WTC11 (cell line): ENCODE data around the gene RACK1. TPM values are rescaled to one million over a fixed set of nuclear protein-coding genes. Genes with fewer than 3 reads are reported as not detected.

Experiments used
- ATAC-seq: fragments of 200-7000 bp; cut with Tn5 transposase; 2 replicates; pipeline ENCODE4 v1.10.0; 2021; ENCODE audit warnings: mild to moderate bottlenecking, moderate library complexity
- CTCF ChIA-PET: fragments of 300-600 bp; sonication (Branson Sonifier 250); formaldehyde crosslinking; loops from one replicate; lab custom pipeline; 2021; ENCODE audit warnings: antibody characterized with exemption; lab: Charles Lee
- POLR2A ChIA-PET: fragments of 350-600 bp; sonication (Branson Sonifier 250); formaldehyde crosslinking; loops from one replicate; lab custom pipeline; 2021; ENCODE audit warnings: antibody characterized with exemption; lab: Charles Lee
- DNase-seq: peaks from one replicate; pipeline ENCODE4 v3.0.0; 2021; ENCODE audit warnings: low spot score
- H3K27ac Mint-ChIP-seq: 2 replicates; pipeline ENCODE4 v1.8.0; 2021; ENCODE audit warnings: mixed read lengths
- H3K27me3 Mint-ChIP-seq: 2 replicates; pipeline ENCODE4 v1.8.0; 2021; ENCODE audit warnings: low read depth, mild to moderate bottlenecking, moderate library complexity, mixed read lengths
- H3K36me3 Mint-ChIP-seq: 2 replicates; pipeline ENCODE4 v1.8.0; 2021; ENCODE audit warnings: mixed read lengths
- H3K4me1 Mint-ChIP-seq: 2 replicates; pipeline ENCODE4 v1.8.0; 2022; ENCODE audit warnings: mixed read lengths
- H3K4me3 Mint-ChIP-seq: 2 replicates; pipeline ENCODE4 v1.8.0; 2021; ENCODE audit warnings: mild to moderate bottlenecking, moderate library complexity, mixed read lengths
- H3K9me3 Mint-ChIP-seq: 2 replicates; pipeline ENCODE4 v1.8.0; 2021; ENCODE audit warnings: mixed read lengths
- CBFB ChIP-seq: sonication (generic); formaldehyde crosslinking; IDR thresholded peaks from 2 replicates; pipeline ENCODE4 v1.8.1; 2022; ENCODE audit warnings: mild to moderate bottlenecking, low read depth, missing genetic modification reagents
- CREM ChIP-seq: sonication (generic); formaldehyde crosslinking; IDR thresholded peaks from 2 replicates; pipeline ENCODE4 v1.8.1; 2022; ENCODE audit warnings: mild to moderate bottlenecking, missing genetic modification reagents, moderate library complexity
- ETV6 ChIP-seq: sonication (generic); formaldehyde crosslinking; IDR thresholded peaks from 2 replicates; pipeline ENCODE4 v1.8.1; 2022; ENCODE audit warnings: mild to moderate bottlenecking, missing genetic modification reagents
- FOXJ3 ChIP-seq: sonication (generic); formaldehyde crosslinking; IDR thresholded peaks from 2 replicates; pipeline ENCODE4 v1.9.0; 2021; ENCODE audit warnings: missing genetic modification reagents, mild to moderate bottlenecking, borderline replicate concordance
- FOXK1 ChIP-seq: sonication (generic); formaldehyde crosslinking; IDR thresholded peaks from 2 replicates; pipeline ENCODE4 v1.8.0; 2022; ENCODE audit warnings: mild to moderate bottlenecking, moderate library complexity, missing genetic modification reagents
- GTF2I ChIP-seq: fragments of 250-450 bp; sonication (Bioruptor Pico); conservative IDR thresholded peaks from 2 replicates; pipeline ENCODE4 v1.4.0; 2021; ENCODE audit warnings: mild to moderate bottlenecking
- HMGXB4 ChIP-seq: sonication (generic); formaldehyde crosslinking; IDR thresholded peaks from 2 replicates; pipeline ENCODE4 v1.8.1; 2023; ENCODE audit warnings: mild to moderate bottlenecking, moderate library complexity, missing genetic modification reagents
- JUN ChIP-seq: sonication (generic); formaldehyde crosslinking; IDR thresholded peaks from 2 replicates; pipeline ENCODE4 v1.8.0; 2023; ENCODE audit warnings: mild to moderate bottlenecking, missing genetic modification reagents
- KAT7 ChIP-seq: sonication (generic); formaldehyde crosslinking; IDR thresholded peaks from 2 replicates; pipeline ENCODE4 v1.8.1; 2023; ENCODE audit warnings: missing genetic modification reagents, mild to moderate bottlenecking, borderline replicate concordance
- NFE2L1 ChIP-seq: sonication (generic); formaldehyde crosslinking; IDR thresholded peaks from 2 replicates; pipeline ENCODE4 v1.8.1; 2023; ENCODE audit warnings: missing genetic modification reagents
- NR3C1 ChIP-seq: sonication (generic); formaldehyde crosslinking; conservative IDR thresholded peaks from 2 replicates; pipeline ENCODE4 v1.8.1; 2023; ENCODE audit warnings: low read depth, mild to moderate bottlenecking, missing genetic modification reagents
- SMAD3 ChIP-seq: sonication (generic); formaldehyde crosslinking; IDR thresholded peaks from 2 replicates; pipeline ENCODE4 v1.8.0; 2022; ENCODE audit warnings: missing genetic modification reagents, mild to moderate bottlenecking, borderline replicate concordance
- TEAD1 ChIP-seq: sonication (generic); formaldehyde crosslinking; IDR thresholded peaks from 2 replicates; pipeline ENCODE4 v1.8.0; 2022; ENCODE audit warnings: mild to moderate bottlenecking, missing genetic modification reagents
- TEAD4 ChIP-seq: sonication (generic); formaldehyde crosslinking; IDR thresholded peaks from 2 replicates; pipeline ENCODE4 v1.8.0; 2022; ENCODE audit warnings: mild to moderate bottlenecking, missing genetic modification reagents
- ZNF281 ChIP-seq: sonication (generic); formaldehyde crosslinking; IDR thresholded peaks from 2 replicates; pipeline ENCODE4 v1.8.0; 2023; ENCODE audit warnings: mild to moderate bottlenecking, missing genetic modification reagents
- ZNF396 ChIP-seq: fragments of 250-450 bp; sonication (Bioruptor Pico); IDR thresholded peaks from 2 replicates; pipeline ENCODE4 v1.8.0; 2021; ENCODE audit warnings: mild to moderate bottlenecking, moderate library complexity, borderline replicate concordance
- total RNA-seq: library from RNA; stranded (reverse); gene quantifications from 3 replicates; pipeline ENCODE4 v1.2.3, GENCODE V29; 2021
- TF ChIP-seq, protein P1 (sequence below): sonication (generic); formaldehyde crosslinking; IDR thresholded peaks from 2 replicates; pipeline ENCODE4 v1.8.1; 2022; ENCODE audit warnings: low read depth, mild to moderate bottlenecking, moderate library complexity, missing genetic modification reagents, borderline replicate concordance
- TF ChIP-seq, protein P2 (sequence below): sonication (generic); formaldehyde crosslinking; IDR thresholded peaks from 2 replicates; pipeline ENCODE4 v1.8.1; 2022; ENCODE audit warnings: mild to moderate bottlenecking, moderate library complexity, missing genetic modification reagents
- TF ChIP-seq, protein P3 (sequence below): fragments of 250-450 bp; sonication (Bioruptor Pico); IDR thresholded peaks from 2 replicates; pipeline ENCODE4 v1.9.0; 2021; ENCODE audit warnings: mild to moderate bottlenecking
- TF ChIP-seq, protein P4 (sequence below): sonication (generic); formaldehyde crosslinking; IDR thresholded peaks from 2 replicates; pipeline ENCODE4 v1.8.1; 2023; ENCODE audit warnings: mild to moderate bottlenecking, missing genetic modification reagents, moderate library complexity
- TF ChIP-seq, protein P5 (sequence below): sonication (generic); formaldehyde crosslinking; IDR thresholded peaks from 2 replicates; pipeline ENCODE4 v1.8.1; 2023; ENCODE audit warnings: mild to moderate bottlenecking, missing genetic modification reagents
- TF ChIP-seq, protein P6 (sequence below): sonication (generic); formaldehyde crosslinking; IDR thresholded peaks from 2 replicates; pipeline ENCODE4 v1.8.0; 2022; ENCODE audit warnings: mild to moderate bottlenecking, missing genetic modification reagents

RACK1 gene
- total RNA-seq, 1 experiment from 2014 or later = 2,360 TPM

- TF ChIP-seq, protein P1, sequence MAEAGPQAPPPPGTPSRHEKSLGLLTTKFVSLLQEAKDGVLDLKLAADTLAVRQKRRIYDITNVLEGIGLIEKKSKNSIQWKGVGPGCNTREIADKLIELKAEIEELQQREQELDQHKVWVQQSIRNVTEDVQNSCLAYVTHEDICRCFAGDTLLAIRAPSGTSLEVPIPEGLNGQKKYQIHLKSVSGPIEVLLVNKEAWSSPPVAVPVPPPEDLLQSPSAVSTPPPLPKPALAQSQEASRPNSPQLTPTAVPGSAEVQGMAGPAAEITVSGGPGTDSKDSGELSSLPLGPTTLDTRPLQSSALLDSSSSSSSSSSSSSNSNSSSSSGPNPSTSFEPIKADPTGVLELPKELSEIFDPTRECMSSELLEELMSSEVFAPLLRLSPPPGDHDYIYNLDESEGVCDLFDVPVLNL (CRISPR knock-in tag) = 0 out of 2 replicates have a peak, but pooled peaks have one; percentile 33
These were observed 17.8 kb upstream of the RACK1 start (continued) for GRCh38 chr5:181261320-181262049.

DNA sequence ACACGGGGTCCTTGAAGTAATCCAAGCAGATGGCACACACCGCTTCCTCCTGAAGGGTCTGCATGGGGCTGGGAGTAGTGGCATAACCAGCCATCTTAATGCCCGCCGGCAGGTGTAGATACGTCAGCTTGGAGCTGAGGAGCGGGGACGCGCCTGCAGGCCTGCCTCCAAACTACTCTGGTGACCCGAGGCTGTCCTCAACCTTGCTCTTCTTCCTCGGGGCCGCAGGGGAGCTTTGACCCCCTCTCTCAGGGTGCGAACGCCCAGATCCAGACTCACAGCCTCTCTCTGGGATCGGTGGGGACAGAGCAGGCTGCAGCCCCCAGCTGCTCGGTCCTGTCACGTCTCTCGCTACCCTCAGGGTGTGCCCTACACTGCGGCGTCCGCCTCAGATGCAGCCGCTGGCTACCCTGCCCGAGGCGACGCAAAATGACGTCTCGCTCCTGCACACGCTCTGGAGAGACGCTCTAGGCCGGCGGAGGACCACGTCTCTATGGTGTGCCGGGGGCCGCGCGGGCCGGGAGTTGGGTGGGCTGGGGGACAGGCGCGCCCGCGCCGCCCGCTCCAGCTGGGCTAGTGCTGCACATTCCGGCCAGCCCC, 17.1 kb upstream of the RACK1 start, which contains the start of gene TRIM52:
Gene TRIM52, minus strand, starts transcription at position 424 of the 600 bp plus-strand sequence. Its CDS starts 330 bp downstream, at position 94.
- ChIA-PET CTCF (interaction anchor here (1.7 to 2.0 kb wide), 3 partner anchors 13 to 93 kb away, joined by 4 to 10 read pairs (median 9); no protein-coding TSS in a partner anchor), POLR2A (interaction anchor here (1.1 to 2.2 kb wide), 5 partner anchors 9 to 61 kb away, joined by 3 to 24 read pairs (median 4); partner anchors contain the start of genes RACK1 and TRIM41)
- peak within 1 kb of the TSS; percentile 95 for H3K4me3 Mint-ChIP-seq
- H3K9me3 Mint-ChIP-seq = no peaks in the 10 kb centered on the region
- H3K27ac Mint-ChIP-seq = peak within 1 kb of the TSS; percentile 70
- DNase-seq = peak; percentile 95
- no peaks in the 10 kb centered on the region for H3K27me3 Mint-ChIP-seq
- peak; percentile 79 for ATAC-seq
- peaks cover 28% of the 10 kb centered on the region for H3K4me1 Mint-ChIP-seq
- H3K36me3 Mint-ChIP-seq = peaks cover 24% of the 10 kb centered on the region
- TF ChIP-seq GTF2I (CRISPR knock-in tag) (no peak), FOXJ3 (CRISPR knock-in tag) (no peak), JUN (CRISPR knock-in tag) (no peak), TEAD1 (CRISPR knock-in tag) (peak; percentile 80), KAT7 (0 out of 2 replicates have a peak, but pooled peaks have one; percentile 24), TEAD4 (no peak), ETV6 (CRISPR knock-in tag) (peak; percentile 78; the same call in 1 of the 2 replicates), NR3C1 (CRISPR knock-in tag) (no peak), HMGXB4 (peak; percentile 79; the same call in 1 of the 2 replicates), ZNF281 (CRISPR knock-in tag) (0 out of 2 replicates have a peak, but pooled peaks have one; percentile 49), SMAD3 (CRISPR knock-in tag) (no peak), CBFB (peak; percentile 93; the same call in 1 of the 2 replicates), FOXK1 (CRISPR knock-in tag) (peak; percentile 91), CREM (peak; percentile 96), ZNF396 (CRISPR knock-in tag) (no peak), NFE2L1 (0 out of 2 replicates have a peak, but pooled peaks have one; percentile 39)
- TF ChIP-seq, protein P2, sequence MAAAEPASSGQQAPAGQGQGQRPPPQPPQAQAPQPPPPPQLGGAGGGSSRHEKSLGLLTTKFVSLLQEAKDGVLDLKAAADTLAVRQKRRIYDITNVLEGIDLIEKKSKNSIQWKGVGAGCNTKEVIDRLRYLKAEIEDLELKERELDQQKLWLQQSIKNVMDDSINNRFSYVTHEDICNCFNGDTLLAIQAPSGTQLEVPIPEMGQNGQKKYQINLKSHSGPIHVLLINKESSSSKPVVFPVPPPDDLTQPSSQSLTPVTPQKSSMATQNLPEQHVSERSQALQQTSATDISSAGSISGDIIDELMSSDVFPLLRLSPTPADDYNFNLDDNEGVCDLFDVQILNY (CRISPR knock-in tag) = peak; percentile 74; the same call in 1 of the 2 replicates
- TF ChIP-seq, protein P3, sequence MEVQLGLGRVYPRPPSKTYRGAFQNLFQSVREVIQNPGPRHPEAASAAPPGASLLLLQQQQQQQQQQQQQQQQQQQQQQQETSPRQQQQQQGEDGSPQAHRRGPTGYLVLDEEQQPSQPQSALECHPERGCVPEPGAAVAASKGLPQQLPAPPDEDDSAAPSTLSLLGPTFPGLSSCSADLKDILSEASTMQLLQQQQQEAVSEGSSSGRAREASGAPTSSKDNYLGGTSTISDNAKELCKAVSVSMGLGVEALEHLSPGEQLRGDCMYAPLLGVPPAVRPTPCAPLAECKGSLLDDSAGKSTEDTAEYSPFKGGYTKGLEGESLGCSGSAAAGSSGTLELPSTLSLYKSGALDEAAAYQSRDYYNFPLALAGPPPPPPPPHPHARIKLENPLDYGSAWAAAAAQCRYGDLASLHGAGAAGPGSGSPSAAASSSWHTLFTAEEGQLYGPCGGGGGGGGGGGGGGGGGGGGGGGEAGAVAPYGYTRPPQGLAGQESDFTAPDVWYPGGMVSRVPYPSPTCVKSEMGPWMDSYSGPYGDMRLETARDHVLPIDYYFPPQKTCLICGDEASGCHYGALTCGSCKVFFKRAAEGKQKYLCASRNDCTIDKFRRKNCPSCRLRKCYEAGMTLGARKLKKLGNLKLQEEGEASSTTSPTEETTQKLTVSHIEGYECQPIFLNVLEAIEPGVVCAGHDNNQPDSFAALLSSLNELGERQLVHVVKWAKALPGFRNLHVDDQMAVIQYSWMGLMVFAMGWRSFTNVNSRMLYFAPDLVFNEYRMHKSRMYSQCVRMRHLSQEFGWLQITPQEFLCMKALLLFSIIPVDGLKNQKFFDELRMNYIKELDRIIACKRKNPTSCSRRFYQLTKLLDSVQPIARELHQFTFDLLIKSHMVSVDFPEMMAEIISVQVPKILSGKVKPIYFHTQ (CRISPR knock-in tag) = no peak
- TF ChIP-seq, protein P4, sequence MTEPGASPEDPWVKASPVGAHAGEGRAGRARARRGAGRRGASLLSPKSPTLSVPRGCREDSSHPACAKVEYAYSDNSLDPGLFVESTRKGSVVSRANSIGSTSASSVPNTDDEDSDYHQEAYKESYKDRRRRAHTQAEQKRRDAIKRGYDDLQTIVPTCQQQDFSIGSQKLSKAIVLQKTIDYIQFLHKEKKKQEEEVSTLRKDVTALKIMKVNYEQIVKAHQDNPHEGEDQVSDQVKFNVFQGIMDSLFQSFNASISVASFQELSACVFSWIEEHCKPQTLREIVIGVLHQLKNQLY (CRISPR knock-in tag) = 0 out of 2 replicates have a peak, but pooled peaks have one; percentile 11
- TF ChIP-seq, protein P5, sequence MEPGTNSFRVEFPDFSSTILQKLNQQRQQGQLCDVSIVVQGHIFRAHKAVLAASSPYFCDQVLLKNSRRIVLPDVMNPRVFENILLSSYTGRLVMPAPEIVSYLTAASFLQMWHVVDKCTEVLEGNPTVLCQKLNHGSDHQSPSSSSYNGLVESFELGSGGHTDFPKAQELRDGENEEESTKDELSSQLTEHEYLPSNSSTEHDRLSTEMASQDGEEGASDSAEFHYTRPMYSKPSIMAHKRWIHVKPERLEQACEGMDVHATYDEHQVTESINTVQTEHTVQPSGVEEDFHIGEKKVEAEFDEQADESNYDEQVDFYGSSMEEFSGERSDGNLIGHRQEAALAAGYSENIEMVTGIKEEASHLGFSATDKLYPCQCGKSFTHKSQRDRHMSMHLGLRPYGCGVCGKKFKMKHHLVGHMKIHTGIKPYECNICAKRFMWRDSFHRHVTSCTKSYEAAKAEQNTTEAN = peak; percentile 24; the same call in 1 of the 2 replicates
- TF ChIP-seq, protein P6, sequence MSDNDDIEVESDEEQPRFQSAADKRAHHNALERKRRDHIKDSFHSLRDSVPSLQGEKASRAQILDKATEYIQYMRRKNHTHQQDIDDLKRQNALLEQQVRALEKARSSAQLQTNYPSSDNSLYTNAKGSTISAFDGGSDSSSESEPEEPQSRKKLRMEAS (CRISPR knock-in tag) = peak; percentile 83
